Measurements from ENCODE around the gene DHX15.

The DHX15 gene

GRCh38 chr4:24578364-24578763 lies 6.0 kb downstream of the DHX15 start:
- no peak for DNase-seq

GRCh38 chr4:24576276-24576675 lies 8.1 kb downstream of the DHX15 start:
- no peak for DNase-seq

- DNase-seq: no peak
These were observed 10.1 kb downstream of the DHX15 start for GRCh38 chr4:24574236-24574635.

GRCh38 chr4:24573582-24573981 lies 10.8 kb downstream of the DHX15 start:
- DNase-seq: no peak

- no peak for DNase-seq
These were observed 13.6 kb downstream of the DHX15 start for GRCh38 chr4:24570574-24571236.

- DNase-seq: no peak
These were observed 14.2 kb downstream of the DHX15 start for GRCh38 chr4:24570172-24570571.

GRCh38 chr4:24569662-24570061 lies 14.7 kb downstream of the DHX15 start:
- DNase-seq: no peak

- DNase-seq: no peak
These were observed 15.9 kb downstream of the DHX15 start for GRCh38 chr4:24568425-24568824.

- DNase-seq: no peak
These were observed 19.3 kb downstream of the DHX15 start for GRCh38 chr4:24565054-24565453.

GRCh38 chr4:24564488-24564887 lies 19.9 kb downstream of the DHX15 start:
- no peak for DNase-seq

GRCh38 chr4:24561438-24562139 lies 22.8 kb downstream of the DHX15 start:
- no peak for DNase-seq

- no peak for DNase-seq
These were observed 23.4 kb downstream of the DHX15 start for GRCh38 chr4:24560868-24561368.

GRCh38 chr4:24559889-24560288 lies 24.5 kb downstream of the DHX15 start:
- no peak for DNase-seq

- no peak for DNase-seq
These were observed 25.1 kb downstream of the DHX15 start for GRCh38 chr4:24559032-24559821.

- no peak for DNase-seq
These were observed 27.0 kb downstream of the DHX15 start for GRCh38 chr4:24557026-24558025.

GRCh38 chr4:24551492-24552289 lies 32.7 kb downstream of the DHX15 start:
- DNase-seq: no peak

- no peak for DNase-seq
These were observed 33.7 kb downstream of the DHX15 start for GRCh38 chr4:24550441-24551175.

GRCh38 chr4:24547979-24548378 lies 36.4 kb downstream of the DHX15 start:
- DNase-seq: no peak

- no peak for DNase-seq
These were observed 40.0 kb downstream of the DHX15 start for GRCh38 chr4:24544208-24544988.

- DNase-seq: no peak
These were observed 47.3 kb downstream of the DHX15 start for GRCh38 chr4:24537025-24537424.
